ENCODE data around the gene RGS14.

Gene RGS14

DNA sequence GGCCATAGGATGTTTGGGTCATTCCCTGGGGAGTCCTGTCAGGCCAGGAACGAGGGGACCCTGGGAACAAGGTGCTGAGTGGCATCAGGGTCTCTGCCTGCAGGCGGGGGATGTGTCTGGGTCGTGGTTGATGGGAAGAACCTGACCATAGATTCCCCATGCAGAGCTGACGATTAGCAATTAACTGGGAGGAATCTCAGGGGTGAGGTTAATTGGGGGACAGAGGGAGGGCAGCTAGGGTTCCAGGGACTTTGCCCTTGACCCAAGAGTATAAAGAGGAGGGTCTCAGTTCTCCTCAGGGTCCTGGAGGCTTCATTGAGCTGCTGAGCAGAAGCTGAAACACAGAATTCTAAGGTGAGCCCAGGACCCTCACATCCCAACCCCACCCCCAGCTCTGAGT, 26.4 kb downstream of the RGS14 start, which contains the start of gene SLC34A1:
Gene SLC34A1 (plus strand): TSS at position 301 of the 400 bp plus-strand sequence. CDS start 1,308 bp downstream, outside the sequence.
- DNase-seq, result no peak

DNA sequence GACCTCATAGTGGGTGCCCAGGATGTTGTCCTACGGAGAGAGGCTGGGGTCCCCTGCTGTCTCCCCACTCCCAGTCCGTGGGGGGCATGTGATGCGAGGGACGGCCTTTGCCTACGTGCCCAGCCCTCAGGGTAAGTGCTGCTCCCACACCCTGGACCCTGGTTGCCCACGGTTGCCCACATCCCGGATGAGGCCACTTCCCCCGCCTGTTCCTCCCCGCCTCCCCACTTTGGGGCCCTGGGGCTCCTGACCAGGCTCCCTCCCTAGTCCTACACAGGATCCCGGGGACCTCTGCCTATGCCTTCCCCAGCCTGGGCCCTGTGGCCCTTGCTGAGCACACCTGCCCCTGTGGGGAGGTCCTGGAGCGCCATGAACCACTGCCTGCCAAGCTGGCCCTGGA, 28.0 kb downstream of the RGS14 start:
- no peak for DNase-seq

DNA sequence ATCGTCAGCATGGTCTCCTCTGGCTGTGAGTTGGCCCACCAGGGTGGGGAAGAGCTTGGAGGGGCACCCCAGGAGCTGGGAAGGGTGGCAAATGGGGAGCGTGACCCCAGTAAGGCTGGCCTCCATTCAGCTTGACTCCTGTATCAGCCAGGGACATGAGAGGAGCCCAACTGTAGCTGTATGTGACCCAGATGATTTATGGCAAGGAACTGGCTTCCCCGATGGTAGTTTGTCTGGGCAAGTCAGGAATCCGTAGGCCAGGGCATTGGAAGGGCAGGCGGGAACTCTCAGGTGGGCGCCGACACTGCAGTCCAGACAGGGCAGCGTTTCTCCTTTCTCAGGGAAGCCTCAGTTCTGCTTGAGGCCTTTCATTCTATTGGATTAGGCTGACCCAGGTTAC, 28.8 kb downstream of the RGS14 start:
- DNase-seq, result no peak

GRCh38 chr5:177387405-177387804, 29.7 kb downstream of the RGS14 start:
- no peak for DNase-seq

DNA sequence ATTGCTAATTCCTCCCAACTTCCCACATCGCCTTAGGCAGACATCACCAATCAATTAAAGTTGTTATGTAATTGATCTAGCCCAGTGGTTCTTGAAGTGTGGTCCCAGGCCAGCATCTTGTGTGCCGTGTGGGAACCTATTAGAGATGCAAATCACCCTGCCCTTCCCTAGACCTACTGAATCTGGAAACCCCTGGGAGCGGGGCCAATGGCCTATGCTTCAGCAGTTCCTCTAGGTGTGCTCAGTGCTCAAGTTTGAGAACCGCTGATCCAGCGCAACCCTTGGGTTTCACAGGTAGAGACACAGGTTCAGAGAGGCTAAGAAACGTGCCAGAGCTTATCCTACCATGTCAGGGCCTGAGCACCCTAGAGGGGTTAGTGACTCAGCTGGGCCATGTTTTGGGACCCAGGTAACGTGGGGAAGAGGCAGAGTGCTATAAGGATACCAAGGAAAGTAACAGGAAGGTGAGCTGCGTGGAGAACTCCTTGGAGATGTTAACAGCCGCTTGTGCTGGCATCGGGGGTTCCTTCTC, 30.9 kb downstream of the RGS14 start:
- DNase-seq, result no peak

DNA sequence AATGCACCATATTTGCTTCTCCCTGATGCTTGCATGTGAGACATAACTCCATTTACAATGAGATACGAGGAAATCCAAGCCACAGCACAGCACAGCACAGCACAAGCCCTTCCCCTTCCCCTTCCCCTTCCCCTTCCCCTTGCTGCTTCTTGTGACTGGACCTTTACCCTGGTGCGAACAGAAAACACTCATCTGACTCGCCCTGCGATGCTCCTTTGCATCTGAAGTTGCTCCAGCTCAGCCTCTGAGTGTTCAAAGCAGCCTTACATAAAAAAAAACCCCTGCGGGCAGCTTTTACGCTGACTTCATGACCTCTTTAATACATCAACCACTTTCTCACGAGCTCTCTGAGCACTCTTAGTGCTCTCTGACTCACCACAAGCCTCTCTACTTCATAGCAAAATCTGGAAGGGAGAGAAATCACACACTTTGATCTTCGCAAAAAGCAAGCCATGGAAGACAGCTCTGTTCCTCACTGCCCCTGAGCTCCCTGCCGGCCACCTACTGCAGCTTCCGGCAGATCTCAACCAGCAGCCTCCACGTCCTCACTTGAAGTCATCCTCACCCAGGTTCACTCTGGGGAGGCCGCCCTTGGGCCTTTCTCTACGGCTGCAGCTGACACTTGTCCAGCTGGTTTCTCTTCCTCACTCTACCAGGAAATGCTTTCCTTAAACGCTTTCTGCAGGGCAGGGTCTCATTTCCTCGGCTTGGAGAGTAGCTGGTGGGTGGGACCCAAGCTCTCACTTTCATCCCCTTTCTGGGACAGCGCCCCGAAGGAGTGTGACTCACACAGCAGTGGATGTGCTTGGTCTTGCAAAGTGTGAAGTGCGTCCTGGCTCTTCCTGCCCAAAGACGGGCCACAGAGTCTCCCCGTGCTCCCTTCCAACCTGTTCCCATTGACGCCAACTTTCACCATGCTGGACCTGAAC, 31.8 kb downstream of the RGS14 start:
- peak; percentile 80 for DNase-seq

DNA sequence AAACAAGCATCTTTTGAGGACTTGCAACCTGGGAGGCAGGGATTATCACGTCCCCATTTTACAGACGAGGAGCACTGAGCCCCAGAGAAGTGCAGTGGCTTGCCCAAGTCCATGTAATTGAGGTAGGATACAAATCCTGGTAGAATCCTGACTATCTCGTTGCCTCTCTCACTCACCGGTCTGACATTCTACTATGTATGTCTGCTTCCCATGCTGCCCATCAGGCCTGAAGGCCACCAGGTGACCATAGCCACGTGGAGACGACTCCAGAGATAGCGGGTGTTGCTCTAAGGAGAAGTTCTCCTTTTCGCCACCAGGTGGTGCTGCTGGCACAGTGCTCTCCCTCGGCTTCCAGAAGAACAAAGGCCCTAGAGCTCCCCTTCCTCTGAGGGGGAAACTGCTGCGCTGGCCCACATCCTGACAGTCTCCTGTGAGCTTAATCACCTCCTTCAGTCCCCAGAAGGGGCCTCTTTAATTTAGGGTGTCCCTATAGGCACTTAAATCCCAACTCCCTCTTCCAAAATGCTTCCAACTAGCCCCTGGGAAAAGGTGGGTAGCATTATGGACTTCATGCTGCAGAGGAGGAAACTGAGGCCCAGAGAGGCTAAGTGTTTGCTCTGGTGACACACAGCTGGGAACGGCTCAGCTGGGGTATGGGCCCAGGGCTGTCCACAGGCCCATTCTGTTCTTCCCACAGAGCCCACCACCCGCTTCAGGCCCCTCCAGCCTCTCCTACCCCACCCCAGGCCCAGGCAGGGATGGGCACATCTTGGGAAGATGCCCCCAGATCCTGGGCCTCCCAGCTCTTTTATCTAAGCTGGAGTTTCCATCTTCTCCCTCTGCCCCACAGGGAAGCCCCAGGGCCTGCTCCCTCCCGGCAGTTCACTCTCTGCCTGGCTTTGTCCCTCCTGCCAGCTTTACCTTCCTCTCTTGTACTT, 32.9 kb downstream of the RGS14 start:
- peak; percentile 93 for DNase-seq

- no peak for DNase-seq
Observed at GRCh38 chr5:177392765-177393164, 35.0 kb downstream of the RGS14 start.

- no peak for DNase-seq
Observed at GRCh38 chr5:177393206-177393765, 35.6 kb downstream of the RGS14 start.

DNA sequence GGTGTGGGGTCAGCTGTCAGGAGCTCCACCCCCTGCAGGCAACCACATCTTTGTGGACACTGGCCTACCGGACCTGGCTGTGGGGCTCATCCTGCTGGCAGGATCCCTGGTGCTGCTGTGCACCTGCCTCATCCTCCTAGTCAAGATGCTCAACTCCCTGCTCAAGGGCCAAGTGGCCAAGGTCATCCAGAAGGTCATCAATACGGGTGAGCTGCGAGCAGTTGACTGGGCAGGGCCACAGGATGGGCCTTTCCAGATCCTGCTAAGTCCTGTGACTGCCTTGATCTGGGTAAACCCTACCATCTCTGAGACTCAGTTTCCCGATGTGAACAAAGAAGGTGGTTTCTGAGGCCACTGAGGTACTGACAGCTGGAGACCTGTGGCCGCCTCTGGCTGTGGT, 36.3 kb downstream of the RGS14 start:
- no peak for DNase-seq

DNA sequence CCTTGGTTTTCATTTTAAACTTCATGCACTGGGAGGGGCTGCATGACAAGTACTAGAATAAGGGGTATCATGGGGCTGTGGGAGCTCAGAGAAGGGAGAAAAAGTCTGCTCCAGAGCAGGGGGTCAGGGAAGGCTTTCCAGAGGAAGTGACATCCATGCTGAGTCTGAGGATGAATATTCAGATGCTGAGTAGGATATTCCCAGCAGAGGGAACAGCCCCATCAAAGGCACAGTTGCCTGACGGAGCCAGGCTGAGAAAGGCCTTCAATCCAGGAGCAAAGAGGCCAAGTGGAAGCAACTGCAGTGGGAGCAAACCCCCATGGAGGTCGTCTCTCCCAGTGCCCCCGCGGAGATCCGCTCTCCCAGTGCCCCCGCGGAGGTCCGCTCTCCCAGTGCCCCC, 38.4 kb downstream of the RGS14 start:
- no peak for DNase-seq

GRCh38 chr5:177396807-177397206, 39.1 kb downstream of the RGS14 start:
- no peak for DNase-seq

DNA sequence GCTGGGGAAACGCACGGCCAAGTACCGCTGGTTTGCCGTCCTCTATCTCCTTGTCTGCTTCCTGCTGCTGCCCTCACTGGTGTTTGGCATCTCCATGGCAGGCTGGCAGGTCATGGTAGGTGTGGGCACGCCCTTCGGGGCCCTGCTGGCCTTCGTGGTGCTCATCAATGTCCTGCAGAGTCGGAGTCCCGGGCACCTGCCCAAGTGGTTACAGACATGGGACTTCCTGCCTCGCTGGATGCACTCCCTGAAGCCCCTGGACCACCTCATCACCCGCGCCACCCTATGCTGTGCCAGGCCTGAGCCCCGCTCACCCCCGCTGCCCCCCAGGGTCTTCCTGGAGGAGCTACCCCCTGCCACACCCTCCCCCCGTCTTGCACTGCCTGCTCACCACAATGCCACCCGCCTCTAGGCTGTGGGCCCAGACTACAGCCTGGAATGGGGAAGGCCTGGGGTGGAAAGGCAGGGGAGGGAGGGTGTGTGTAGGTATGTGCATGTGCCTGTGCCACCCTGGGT, 40.2 kb downstream of the RGS14 start:
- no peak for DNase-seq

DNA sequence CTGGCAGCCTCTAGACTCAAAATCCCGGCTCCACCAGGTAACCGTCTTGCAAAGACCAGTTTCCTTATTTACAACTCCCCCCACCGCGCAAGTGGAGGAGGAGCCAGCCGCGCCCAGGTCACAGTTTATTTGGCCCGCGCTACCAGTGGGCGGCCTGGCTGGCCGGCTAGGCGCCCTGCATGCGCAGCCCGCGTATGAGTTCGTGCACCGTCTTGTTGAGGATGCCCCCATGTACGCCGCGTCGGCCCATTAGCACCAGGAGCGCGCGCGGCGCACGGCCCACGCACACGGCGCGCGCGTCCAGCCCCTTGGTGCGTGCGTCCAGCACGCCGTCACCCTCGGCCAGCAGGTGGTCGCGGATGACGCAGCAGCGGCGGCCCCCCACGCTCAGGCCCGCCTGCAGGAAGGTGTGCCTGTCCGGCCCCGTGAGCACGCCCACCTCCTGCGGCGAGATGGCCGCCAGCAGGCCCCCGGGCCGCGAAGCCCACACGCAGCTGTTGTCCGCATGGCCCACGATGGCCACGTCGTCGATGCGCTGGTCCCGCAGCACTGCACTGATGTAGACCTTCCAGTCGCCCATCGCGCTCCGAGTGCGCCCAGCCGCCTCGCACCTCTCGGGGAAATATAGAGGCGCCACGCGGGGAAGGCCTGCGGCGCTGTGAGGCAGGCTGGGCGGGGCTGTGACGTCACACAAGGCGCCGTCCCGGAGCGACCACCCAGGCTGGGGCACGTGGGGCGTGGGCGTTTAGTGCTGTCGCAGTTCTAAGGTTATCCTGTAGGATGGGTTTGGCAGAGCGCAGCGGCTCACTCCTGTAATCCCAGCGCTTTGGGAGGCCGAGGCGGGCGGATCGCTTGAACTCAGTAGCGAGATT, 42.5 kb downstream of the RGS14 start, which contains the start of gene PFN3:
Gene PFN3 (minus strand): TSS at position 665 of the 872 bp plus-strand sequence. CDS start 85 bp downstream, at position 580.
- no peak for DNase-seq

GRCh38 chr5:177402271-177403043, 44.7 kb downstream of the RGS14 start:
- DNase-seq, result peak; percentile 90

DNA sequence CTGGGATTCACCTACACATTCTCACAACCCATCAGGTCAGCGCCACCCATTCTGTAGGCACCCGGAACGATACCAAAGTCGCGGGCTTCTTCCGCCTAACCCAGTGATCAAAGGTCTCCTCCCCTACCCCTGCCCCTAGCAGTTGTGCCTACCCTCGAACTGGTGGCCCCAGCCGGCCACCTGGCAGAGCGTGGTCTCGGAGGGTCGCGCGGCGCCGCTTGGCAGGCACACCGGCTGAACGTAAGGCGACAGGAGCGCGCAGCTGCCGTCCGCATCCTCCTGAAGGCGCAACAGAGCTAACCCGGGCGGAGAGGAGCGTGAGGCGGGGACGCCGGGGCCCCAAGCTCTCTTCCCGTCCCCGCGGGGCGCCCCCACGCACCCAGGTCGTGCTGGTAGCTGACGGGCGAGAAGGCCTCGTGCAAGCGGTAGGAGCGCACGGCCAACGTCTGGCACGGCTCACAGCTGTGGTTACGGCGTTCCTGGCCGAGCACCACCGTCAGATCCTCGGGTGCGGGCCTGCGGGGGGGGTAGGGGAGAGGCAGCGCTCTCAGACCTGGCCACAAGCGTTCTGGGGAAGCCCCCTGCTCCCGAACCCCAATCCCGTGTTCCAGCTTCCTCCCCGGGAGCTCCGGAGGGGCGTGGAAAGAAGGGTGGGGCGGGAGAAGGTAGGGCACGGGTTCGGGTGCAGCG, 45.5 kb downstream of the RGS14 start:
- peak; percentile 83 for DNase-seq

DNA sequence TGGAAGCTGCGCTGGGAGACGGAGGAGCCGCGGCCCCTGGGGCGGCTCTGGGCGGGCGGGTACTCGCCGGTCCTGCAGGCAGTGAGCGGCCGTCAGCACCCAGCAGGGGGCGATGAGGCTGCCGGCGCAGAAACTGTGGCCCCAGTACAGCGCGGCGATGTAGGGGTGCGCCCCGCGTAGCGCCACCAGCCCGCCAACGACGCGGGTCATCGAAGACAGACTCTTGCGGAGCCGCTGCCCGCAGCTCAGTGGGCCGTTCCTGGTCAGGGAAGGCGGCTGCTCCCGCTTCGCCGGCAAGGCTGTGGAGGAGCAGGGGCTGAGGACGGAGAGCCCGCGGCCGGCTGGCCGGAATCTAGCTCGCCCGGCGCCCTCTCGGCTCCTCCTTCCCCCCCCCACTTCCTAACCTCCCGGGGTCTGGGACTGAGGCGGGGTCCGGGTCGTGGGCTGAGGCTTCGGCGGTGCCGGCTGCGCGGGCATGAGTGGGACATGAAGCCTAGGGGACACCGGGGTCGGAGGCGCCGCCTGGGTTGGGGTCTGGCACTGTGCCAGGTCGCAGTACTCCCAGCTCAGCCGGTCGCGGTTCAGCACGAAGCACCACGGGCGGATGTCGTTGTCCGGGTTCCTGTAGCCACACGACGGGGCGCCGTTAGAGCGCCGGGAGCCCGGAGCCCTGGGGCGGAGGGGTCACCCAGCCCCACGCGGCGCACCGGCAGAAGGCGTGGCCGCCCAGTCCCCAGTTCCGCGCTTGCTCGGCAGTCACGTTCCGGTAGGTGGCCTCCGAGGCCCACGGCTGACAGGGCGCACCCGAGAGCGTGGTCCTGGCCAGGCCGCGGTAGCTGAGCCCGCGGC, 46.3 kb downstream of the RGS14 start:
- peak; percentile 94 for DNase-seq

- DNase-seq, result no peak
Observed at GRCh38 chr5:177404641-177405179, 47.0 kb downstream of the RGS14 start.

- DNase-seq, result no peak
Observed at GRCh38 chr5:177405312-177405711, 47.6 kb downstream of the RGS14 start.

All from activated effector memory CD4-positive, alpha-beta T cell treated with anti-CD3 and anti-CD28 coated beads, Interleukin-2, amount 50 U/mL, for 16 hours (primary cell).